ENCODE measurements around the gene ACSL6. TPM values are rescaled to one million over a fixed set of nuclear protein-coding genes. Genes with fewer than 3 reads are reported as not detected.

Gene ACSL6
- total and polyA plus RNA-seq, 10 of the 15 experiments (the other 5 are each of a cell fraction or from before 2014, with no cell fraction given): 0.06 to 0.53 TPM; not detected in 8

DNA sequence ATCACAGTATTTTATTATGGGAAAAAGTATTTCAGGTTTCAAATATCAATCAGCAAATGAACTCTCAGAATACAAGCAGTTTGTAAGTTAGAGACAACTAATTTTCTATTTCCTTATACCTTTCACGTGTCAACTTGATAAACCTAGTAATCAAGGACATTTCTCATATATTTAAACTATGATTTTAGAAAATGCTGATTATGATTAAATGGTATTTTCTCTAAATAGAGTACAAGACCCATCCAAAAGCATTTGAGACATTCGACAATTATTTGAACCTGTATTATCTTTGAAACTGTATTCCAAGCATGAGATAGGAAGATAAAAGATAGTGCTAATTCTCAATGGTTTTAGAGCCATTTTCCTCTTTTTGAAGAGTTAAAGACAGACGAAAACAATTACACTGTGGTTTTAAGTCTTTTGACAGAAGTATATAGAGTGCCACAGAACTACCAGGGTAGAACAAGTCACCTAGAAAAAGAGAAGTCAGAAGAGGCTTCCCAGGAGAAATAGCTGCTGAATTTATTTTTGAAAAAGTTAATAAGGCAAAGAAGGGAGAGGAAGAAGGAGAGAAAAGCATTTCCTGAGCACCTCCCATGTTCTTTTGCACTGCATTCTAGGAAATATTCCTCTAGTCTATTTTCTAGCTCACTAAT is 71.6 kb downstream of the ACSL6 start (continued):
- no peak for TF ChIP-seq CTCF (IDR thresholded peaks at IDR 0.05 in 2 of 3, conservative IDR thresholded peaks at IDR 0.05 in 1 of 3; ENCODE audit: control insufficient read depth in 2 of 3, extremely low read depth in 1 of 3, insufficient read depth in 1 of 3, low read depth in 3 of 3, low read length in 3 of 3)
- TF ChIP-seq MLLT1 (IDR thresholded peaks at IDR 0.05): no peak
- TF ChIP-seq MEF2A (IDR thresholded peaks at IDR 0.05; ENCODE audit: insufficient read depth, low read depth, low read length): no peak
- no peak for TF ChIP-seq SPI1 (IDR thresholded peaks at IDR 0.05; ENCODE audit: borderline replicate concordance, insufficient read depth, low read depth, low read length)
- no peak for TF ChIP-seq BRCA1 (IDR thresholded peaks at IDR 0.05; ENCODE audit: low read depth, low read length)

- POLR2A ChIA-PET: no interaction called here
- TF ChIP-seq RUNX3 (IDR thresholded peaks at IDR 0.05; ENCODE audit: low read length) (no peak), RBBP5 (conservative IDR thresholded peaks at IDR 0.05) (no peak), CEBPZ (IDR thresholded peaks at IDR 0.05; ENCODE audit: low read depth, low read length) (no peak), HSF1 (IDR thresholded peaks at IDR 0.05; ENCODE audit: low read depth, low read length) (no peak), ETV6 (conservative IDR thresholded peaks at IDR 0.05 in 1 of 2, IDR thresholded peaks at IDR 0.05 in 1 of 2; ENCODE audit: borderline replicate concordance in 1 of 2, low read depth in 1 of 2) (no peak), ZNF622 (IDR thresholded peaks at IDR 0.05) (no peak), FOXK2 (IDR thresholded peaks at IDR 0.05) (no peak), YY1 (IDR thresholded peaks at IDR 0.05; ENCODE audit: low read depth, low read length) (no peak), NFYB (IDR thresholded peaks at IDR 0.05; ENCODE audit: insufficient read depth, low read depth, low read length) (no peak), BMI1 (IDR thresholded peaks at IDR 0.05; ENCODE audit: borderline replicate concordance) (no peak)
- H3K4me1 ChIP-seq (ENCODE audit: control insufficient read depth, insufficient read depth, low read length): no peaks in the 10 kb centered on the region
- H3K9me3 ChIP-seq (replicated peaks; ENCODE audit: control insufficient read depth, insufficient read depth, low read length): no peaks in the 10 kb centered on the region
- no peak overlapping the region for H3K9ac ChIP-seq (ENCODE audit: control insufficient read depth, insufficient read depth, low read length)
- RAD21 ChIA-PET (ENCODE audit: unreplicated experiment): no interaction called here
- no peaks in the 10 kb centered on the region for H3K27me3 ChIP-seq (replicated peaks in 1 of 2; ENCODE audit: control insufficient read depth in 2 of 2, insufficient read depth in 2 of 2, low read length in 1 of 2)
- no TSS peak for BruUV-seq (replicated peaks)
- no peak overlapping the region for H2AFZ ChIP-seq (ENCODE audit: control insufficient read depth, low read depth, low read length)
- no peak for FAIRE-seq
- H3K79me2 ChIP-seq (ENCODE audit: control insufficient read depth, insufficient read depth, low read length): no peaks in the 10 kb centered on the region
- no peaks in the 10 kb centered on the region for H3K36me3 ChIP-seq (ENCODE audit: control insufficient read depth in 2 of 2, insufficient read depth in 2 of 2, low read length in 1 of 2)
- no peak overlapping the region for H3K27ac ChIP-seq (ENCODE audit: control insufficient read depth, insufficient read depth)
- intact Hi-C loops (cut with micrococcal nuclease; ENCODE audit: unreplicated experiment) (no loop called here), in situ Hi-C loops (cut with MboI) (no loop called here)
- H3K4me3 ChIP-seq: no peak overlapping the region
- WGBS (ENCODE audit: insufficient coverage, insufficient replicate concordance, low lambda C conversion rate, missing lambda C conversion rate): 0% methylated on average over 2 of the region's 2 CpGs
- CTCF ChIA-PET: no interaction called here
- SMC1A ChIA-PET (ENCODE audit: uncharacterized antibody, unreplicated experiment): no interaction called here
- DNase-seq (ENCODE audit: low read depth, low spot score): no peak
- no peak for ATAC-seq
- no peaks in the 10 kb centered on the region for H4K20me1 ChIP-seq (ENCODE audit: control insufficient read depth, insufficient read depth)
- no peak overlapping the region for H3K4me2 ChIP-seq (ENCODE audit: control insufficient read depth, insufficient read depth)
Observed at GRCh38 chr5:131932235-131932634, 79.2 kb downstream of the ACSL6 start.
